Activated CD4-positive, alpha-beta T cell treated with anti-CD3 and anti-CD28 coated beads for 24 hours (primary cell): ENCODE data around the gene RBM27.
"Not testable (repeated sequence)": the region's sequence is repeated elsewhere in the genome, so short reads cannot be mapped to it uniquely, and the experiment has no call there.

Experiments used
- DNase-seq, 2 donors: peaks; one replicate each; pipeline ENCODE4 v3.0.0-alpha.2; 2020; ENCODE audit warnings: low read depth in 2 of 2

Gene RBM27, protein sequence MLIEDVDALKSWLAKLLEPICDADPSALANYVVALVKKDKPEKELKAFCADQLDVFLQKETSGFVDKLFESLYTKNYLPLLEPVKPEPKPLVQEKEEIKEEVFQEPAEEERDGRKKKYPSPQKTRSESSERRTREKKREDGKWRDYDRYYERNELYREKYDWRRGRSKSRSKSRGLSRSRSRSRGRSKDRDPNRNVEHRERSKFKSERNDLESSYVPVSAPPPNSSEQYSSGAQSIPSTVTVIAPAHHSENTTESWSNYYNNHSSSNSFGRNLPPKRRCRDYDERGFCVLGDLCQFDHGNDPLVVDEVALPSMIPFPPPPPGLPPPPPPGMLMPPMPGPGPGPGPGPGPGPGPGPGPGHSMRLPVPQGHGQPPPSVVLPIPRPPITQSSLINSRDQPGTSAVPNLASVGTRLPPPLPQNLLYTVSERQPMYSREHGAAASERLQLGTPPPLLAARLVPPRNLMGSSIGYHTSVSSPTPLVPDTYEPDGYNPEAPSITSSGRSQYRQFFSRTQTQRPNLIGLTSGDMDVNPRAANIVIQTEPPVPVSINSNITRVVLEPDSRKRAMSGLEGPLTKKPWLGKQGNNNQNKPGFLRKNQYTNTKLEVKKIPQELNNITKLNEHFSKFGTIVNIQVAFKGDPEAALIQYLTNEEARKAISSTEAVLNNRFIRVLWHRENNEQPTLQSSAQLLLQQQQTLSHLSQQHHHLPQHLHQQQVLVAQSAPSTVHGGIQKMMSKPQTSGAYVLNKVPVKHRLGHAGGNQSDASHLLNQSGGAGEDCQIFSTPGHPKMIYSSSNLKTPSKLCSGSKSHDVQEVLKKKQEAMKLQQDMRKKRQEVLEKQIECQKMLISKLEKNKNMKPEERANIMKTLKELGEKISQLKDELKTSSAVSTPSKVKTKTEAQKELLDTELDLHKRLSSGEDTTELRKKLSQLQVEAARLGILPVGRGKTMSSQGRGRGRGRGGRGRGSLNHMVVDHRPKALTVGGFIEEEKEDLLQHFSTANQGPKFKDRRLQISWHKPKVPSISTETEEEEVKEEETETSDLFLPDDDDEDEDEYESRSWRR

GRCh38 chr5:146203011-146203871 is at the start of gene RBM27:
Gene RBM27, plus strand, starts transcription at chr5:146203605. Its CDS starts 161 bp downstream, at chr5:146203766.
- DNase-seq = peak; percentile 95 to 96

GRCh38 chr5:146158255-146158654 is 45.1 kb upstream of the RBM27 start:
- no peak for DNase-seq

DNA sequence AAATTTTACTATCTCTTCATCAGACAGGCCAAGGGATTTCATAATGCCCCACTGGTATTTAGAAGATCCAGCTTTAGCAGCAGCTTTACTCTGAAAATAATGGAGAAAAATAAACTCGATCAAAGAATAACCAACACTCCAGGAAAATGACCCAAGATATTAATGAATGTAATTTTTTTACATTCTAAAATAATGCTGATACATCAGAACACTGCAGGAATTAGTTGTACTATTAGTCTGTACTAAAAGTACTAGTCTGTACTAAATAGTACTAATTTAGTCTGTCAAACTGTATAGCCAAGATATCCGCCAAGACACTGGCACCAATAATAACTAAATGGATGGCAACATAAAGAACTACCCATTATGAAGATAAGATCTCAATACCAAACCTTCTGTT is 39.0 kb upstream of the RBM27 start:
- no peak for DNase-seq

DNA sequence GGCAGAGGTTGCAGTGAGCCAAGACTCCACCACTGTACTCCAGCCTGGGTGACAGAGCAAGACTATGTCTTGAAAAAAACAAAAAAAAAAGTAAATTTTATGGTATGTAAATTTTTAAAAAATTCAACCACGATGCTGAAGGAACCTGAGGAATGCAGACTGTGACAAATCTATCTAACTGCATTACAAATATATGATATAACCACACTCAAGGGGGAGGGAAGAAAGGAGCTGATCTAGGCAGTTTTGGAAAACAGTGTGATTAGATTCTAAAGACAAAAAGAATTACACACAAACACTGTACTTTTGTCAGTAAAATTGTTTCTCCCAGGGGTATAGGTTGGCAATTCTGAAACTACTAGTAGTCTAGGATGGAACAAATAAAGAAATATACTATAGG is 37.9 kb upstream of the RBM27 start:
- DNase-seq = no peak

GRCh38 chr5:146165903-146166302 is 37.5 kb upstream of the RBM27 start:
- no peak for DNase-seq

GRCh38 chr5:146169076-146169475 is 34.3 kb upstream of the RBM27 start:
- no peak for DNase-seq

DNA sequence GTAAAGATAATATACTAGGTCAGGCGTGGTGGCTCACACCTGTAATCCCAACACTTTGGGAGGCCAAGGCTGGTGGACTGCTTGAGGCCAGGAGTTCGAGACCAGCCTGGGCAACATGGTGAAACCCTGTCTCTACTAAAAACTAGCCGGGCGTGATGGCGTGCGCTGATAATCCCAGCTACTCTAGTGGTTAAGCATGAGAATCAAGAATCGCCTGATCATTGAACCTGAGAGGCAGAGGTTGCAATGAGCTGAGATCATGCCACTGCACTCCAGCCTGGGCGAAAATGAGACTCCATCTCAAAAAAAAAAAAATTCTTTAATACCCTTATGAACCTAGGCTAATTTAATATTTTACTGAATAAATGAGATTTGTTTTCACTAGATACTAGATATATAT is 30.4 kb upstream of the RBM27 start:
- DNase-seq = not testable (repeated sequence)

DNA sequence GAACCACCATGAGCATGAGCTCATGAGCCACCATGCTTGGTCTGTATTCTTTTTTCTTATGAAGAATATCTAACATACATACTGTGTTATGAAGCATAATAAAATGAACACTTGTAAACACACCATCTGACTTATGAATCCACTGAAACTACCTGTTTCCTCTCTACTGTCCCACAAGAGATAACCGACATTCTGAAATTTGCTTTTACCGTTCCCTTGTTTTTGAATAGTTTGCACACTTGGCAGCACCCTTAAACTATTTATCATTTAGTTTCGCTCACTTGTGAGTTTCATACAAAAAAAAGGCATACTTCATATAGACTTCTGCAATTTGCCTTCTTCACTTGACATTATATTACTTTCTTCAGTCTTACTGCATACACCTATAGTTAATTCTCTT is 29.8 kb upstream of the RBM27 start:
- DNase-seq = no peak

- DNase-seq = no peak
These were observed 26.6 kb upstream of the RBM27 start for GRCh38 chr5:146176805-146177204.

DNA sequence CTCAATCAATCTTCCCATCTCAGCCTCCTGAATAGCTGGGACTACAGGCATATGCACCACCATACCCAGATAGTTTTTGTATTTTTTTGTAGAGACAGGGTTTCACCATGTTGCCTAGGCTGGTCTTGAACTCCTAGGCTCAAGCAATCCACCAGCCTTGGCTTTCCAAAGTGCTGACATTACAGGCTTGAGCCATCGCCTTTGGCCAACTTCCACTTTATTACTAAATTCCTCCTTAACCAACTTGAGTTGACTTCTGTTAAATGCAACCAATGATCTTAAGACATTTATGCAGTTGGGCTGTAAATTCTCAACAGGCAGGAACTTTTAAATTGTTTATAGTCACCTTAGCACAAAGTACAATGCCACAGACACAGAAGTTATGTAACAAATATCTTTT is 23.7 kb upstream of the RBM27 start:
- DNase-seq = no peak

- not testable (repeated sequence) for DNase-seq
These were observed 20.0 kb upstream of the RBM27 start for GRCh38 chr5:146183403-146183802.

DNA sequence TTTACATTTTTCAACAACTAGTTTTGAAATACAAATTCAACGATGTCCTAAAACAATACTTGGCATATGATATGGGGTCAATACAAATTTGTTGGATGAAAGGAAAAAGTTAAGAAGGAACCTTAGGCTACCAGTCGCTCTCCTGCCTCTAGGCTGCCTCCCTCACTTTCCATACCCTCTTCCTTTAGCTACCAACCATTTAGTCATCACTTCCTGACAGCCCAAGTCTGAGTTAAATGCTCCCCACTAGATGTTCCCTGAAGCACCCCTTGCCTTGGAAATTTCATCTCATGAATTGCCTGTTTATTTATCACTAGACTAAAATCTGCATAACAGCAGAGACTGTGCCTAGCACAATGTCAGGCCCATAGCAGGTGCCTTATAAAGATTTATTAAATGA is 18.2 kb upstream of the RBM27 start:
- DNase-seq = no peak

DNA sequence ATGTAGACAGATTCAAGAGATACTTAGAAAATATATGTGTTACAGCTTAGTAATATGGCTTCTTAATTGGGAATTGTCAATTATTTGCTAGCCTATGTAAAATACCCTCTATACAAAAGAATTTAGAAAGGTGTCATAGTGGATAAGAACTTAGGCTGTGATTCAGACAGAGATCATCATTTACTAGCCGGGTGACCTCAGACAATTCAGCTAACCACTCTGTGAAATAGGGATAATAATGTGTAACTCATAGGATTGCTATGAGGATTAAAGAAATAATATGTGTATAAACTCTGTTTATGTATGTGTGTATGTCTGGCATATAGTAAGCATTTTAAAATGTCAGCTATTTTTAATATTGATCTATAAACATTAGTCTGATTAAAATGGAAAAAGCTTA is 15.0 kb upstream of the RBM27 start:
- DNase-seq = no peak

DNA sequence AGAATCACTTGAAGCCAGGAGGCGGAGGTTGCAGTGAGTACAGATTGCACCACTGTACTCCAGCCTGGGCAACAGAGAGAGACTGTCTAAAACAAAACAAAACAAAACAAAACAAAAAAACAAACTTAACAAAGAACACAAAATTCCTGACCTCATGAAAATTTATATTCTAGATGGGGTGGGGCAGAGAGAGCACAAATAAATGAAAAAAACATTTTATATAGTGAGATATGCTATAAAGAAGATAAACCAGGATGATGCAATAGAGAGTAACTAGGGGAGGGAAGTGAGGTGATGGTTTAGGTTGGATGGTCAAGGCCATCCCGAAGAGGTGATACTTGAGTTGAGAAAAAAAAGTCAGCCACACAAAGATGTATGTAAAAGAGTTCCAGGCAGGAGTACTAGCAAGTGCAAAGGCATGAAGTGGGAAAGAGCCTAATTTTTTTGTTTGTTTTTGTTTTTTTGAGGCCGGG is 10.8 kb upstream of the RBM27 start:
- no peak for DNase-seq

- DNase-seq = no peak
These were observed 10.1 kb upstream of the RBM27 start for GRCh38 chr5:146193285-146193684.

DNA sequence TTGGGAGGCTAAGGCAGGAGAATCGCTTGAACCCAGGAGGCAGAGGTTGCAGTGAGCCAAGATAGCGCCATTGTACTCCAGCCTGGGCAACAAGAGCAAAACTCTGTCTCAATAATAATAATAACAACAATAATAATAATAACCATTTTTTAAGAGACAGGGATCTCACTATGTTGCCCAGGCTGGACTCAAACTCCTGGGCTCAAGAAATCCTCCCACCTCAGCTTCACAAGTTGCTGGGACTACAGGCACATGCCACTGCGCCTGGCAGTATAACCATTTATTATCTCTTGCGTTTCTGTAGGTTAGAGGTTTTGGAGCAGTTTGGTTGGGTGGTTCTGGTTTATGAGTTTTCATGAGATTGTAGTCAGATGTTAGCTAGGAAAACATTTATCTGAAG is 8.4 kb upstream of the RBM27 start:
- not testable (repeated sequence) for DNase-seq

DNA sequence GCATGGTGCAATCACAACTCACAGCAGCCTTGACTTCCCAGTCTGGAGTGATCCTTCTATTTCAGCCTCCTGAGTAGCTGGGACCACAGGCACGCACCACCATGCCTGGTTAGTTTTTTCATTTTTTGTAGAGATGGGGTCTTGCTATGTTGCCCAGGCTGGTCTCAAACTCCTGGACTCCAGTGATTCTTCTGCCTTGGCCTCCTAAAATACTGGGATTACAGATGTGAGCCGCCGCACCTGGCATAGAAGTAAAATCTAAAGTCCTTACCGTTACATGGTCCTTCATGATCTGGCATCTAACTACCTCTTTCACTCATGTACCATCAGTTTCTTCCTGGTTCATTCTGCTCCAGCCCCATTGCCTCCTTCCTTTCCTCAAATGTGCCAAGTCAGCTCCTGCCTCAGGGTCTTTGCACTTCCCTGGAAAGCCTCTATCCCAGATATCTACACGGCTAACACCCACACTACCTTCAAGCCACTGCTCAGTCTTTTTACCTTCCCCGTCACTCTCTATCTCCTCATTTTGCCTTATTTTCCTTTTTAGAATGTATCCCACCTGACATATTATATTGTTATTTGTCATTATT is 6.9 kb upstream of the RBM27 start:
- DNase-seq = no peak

DNA sequence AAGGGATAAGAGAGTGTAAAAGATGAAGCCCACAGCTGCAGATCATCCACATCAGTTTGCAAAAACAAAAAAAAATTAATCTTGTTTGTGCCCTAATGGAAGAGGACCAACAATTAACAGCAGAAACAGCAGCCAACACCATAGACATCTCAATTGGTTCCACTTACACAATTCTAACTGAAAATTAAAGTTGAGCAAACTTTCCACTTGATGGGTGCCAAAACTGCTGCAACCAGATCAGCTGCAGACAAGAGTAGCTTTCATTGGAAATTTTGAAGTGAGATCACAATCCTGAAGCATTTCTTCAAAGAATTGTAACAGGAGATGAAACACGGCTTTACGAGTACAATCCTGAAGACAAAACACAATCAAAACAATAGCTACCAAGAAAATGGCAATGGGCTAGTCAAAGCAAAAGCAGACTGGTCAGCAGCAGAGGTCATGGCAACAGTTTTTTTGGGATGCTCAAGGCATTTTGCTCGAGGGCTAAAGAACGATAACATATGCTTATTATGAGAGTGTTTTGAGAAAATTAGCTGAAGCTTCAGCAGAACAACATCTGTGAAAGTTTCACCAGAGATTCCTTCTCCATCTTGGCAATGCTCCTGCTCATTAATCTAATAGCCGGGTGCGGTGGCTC is 4.1 kb upstream of the RBM27 start:
- DNase-seq = no peak

GRCh38 chr5:146201795-146202194 is 1.6 kb upstream of the RBM27 start:
- DNase-seq = not testable (repeated sequence)

DNA sequence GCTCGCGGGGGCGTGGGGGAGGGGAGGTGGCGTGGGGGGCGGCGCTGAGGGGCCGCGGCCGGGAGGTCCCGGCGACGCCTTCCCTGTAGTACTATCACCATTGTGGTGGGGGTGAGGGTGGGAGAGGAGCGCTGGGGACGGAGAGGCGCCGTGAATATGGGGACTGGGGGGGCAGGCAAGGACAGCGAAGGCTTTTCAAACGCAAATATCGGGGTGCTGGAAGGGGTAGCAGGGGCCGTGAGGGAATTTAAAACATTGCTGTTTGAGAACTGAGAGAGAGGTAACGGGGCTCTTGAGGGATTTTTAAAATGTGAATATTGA is 427 bp downstream of the RBM27 start:
- no peak for DNase-seq
